ENCODE measurements around the gene NRXN2.

Gene NRXN2

GRCh38 chr11:64604458-64605243 is 118.3 kb downstream of the NRXN2 start:
- Histone ChIP-seq H3K27ac (ENCODE audit: low read length) (no peak overlapping the region), H3K9me3 (replicated peaks; ENCODE audit: insufficient read depth, low read length) (no peaks in the 10 kb centered on the region), H3K79me2 (ENCODE audit: low read length) (no peaks in the 10 kb centered on the region), H3K36me3 (replicated peaks; ENCODE audit: insufficient read depth, low read length) (no peaks in the 10 kb centered on the region), H3K27me3 (replicated peaks; ENCODE audit: insufficient read depth, low read length) (peaks cover 93% of the 10 kb centered on the region), H3K4me1 (ENCODE audit: low read length) (no peaks in the 10 kb centered on the region), H3K4me3 (ENCODE audit: low read length) (no peak overlapping the region), H3K9me2 (replicated peaks; ENCODE audit: insufficient read depth, low read length) (no peaks in the 10 kb centered on the region), H3F3A (ENCODE audit: insufficient read depth, low read length) (no peaks in the 10 kb centered on the region), H2AFZ (ENCODE audit: low read length) (no peak overlapping the region), H3K4me2 (ENCODE audit: low read depth, low read length) (no peak overlapping the region), H4K20me1 (ENCODE audit: insufficient read depth, low read length) (no peaks in the 10 kb centered on the region), H3K9ac (ENCODE audit: low read length) (no peak overlapping the region)
- no peak for DNase-seq
- TF ChIP-seq, protein P1, sequence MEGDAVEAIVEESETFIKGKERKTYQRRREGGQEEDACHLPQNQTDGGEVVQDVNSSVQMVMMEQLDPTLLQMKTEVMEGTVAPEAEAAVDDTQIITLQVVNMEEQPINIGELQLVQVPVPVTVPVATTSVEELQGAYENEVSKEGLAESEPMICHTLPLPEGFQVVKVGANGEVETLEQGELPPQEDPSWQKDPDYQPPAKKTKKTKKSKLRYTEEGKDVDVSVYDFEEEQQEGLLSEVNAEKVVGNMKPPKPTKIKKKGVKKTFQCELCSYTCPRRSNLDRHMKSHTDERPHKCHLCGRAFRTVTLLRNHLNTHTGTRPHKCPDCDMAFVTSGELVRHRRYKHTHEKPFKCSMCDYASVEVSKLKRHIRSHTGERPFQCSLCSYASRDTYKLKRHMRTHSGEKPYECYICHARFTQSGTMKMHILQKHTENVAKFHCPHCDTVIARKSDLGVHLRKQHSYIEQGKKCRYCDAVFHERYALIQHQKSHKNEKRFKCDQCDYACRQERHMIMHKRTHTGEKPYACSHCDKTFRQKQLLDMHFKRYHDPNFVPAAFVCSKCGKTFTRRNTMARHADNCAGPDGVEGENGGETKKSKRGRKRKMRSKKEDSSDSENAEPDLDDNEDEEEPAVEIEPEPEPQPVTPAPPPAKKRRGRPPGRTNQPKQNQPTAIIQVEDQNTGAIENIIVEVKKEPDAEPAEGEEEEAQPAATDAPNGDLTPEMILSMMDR (IDR thresholded peaks at IDR 0.05; ENCODE audit: low read length): no peak
- TF ChIP-seq EZH2phosphoT487 (IDR thresholded peaks at IDR 0.05; ENCODE audit: low read length) (no peak), EZH2 (optimal IDR thresholded peaks at IDR 0.05; ENCODE audit: low read depth, low read length) (no peak)

DNA sequence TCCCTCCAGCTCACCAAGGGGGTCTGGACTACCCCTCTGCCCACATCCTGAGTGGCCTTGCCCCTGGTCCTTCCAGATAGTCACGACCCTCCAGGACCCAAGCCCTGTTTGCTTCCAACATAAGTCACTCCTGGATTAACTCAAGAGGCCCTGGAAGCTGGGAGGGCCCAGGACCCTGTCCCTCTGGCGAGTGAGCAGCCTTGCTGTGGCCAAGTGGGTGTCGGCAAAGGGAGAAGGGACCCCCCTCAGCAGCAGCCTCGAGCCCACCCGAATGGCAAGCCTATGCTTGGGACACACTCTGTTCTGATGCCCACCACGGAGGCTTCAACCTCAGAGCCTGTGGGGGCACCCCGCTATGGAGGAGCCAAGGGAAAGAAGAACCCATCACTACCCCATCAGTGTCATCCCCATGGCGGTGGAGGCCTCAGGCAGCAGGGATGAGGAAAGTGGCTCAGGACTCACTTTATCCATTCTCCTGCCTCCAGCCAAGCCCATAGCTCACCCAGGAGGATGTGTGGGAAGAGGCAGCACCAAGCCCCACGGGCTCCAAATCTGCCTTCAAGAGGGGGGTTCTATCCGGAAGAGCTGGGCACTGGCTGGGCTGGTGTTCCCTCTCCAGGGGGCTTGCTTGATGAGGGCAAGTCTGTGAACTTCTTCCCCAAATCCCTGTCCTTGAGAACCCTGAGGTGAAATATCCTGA is 119.4 kb downstream of the NRXN2 start:
- no peaks in the 10 kb centered on the region for H3K9me3 ChIP-seq (replicated peaks; ENCODE audit: insufficient read depth, low read length)
- no peak overlapping the region for H3K4me2 ChIP-seq (ENCODE audit: low read depth, low read length)
- H2AFZ ChIP-seq (ENCODE audit: low read length): no peak overlapping the region
- no peaks in the 10 kb centered on the region for H3K9me2 ChIP-seq (replicated peaks; ENCODE audit: insufficient read depth, low read length)
- H3F3A ChIP-seq (ENCODE audit: insufficient read depth, low read length): no peaks in the 10 kb centered on the region
- peaks cover 92% of the 10 kb centered on the region for H3K27me3 ChIP-seq (replicated peaks; ENCODE audit: insufficient read depth, low read length)
- no peaks in the 10 kb centered on the region for H3K79me2 ChIP-seq (ENCODE audit: low read length)
- H3K4me1 ChIP-seq (ENCODE audit: low read length): no peaks in the 10 kb centered on the region
- no peak overlapping the region for H3K4me3 ChIP-seq (ENCODE audit: low read length)
- TF ChIP-seq EZH2phosphoT487 (IDR thresholded peaks at IDR 0.05; ENCODE audit: low read length): no peak
- TF ChIP-seq, protein P1 (IDR thresholded peaks at IDR 0.05; ENCODE audit: low read length): no peak
- TF ChIP-seq EZH2 (optimal IDR thresholded peaks at IDR 0.05; ENCODE audit: low read depth, low read length): no peak
- H3K27ac ChIP-seq (ENCODE audit: low read length): no peak overlapping the region
- no peaks in the 10 kb centered on the region for H4K20me1 ChIP-seq (ENCODE audit: insufficient read depth, low read length)
- no peak overlapping the region for H3K9ac ChIP-seq (ENCODE audit: low read length)
- H3K36me3 ChIP-seq (replicated peaks; ENCODE audit: insufficient read depth, low read length): no peaks in the 10 kb centered on the region
- DNase-seq: no peak

DNA sequence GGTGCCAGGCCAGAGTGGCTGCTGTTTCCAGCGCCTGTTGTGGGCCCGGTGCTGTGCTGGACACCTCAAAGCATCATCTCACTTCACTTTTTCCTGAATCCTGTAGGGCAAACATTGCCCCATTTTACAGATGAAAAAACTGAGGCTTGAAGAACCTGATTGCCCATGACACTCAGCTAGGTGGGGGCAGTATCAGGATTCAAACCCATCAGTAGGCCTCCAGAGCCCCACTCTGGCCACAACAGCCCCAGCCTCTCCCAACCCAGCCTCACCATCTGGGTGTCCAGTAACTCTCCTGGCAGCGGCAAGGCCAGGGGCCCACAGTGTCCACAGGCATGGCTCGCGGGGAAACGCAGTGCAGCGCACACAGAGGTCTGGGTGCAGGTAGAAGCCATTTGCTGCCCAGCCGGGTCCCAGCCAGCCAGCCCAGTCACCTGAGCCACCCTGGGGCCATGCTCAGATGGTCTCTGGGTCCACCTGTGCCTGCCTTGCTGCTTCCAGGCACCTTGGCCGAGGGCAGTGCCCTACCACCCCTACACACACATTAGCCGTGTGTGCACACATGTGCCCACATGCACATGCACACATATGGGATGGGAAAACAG is 120.4 kb downstream of the NRXN2 start:
- DNase-seq: no peak
- Histone ChIP-seq H3K4me2 (ENCODE audit: low read depth, low read length) (no peak overlapping the region), H3K9me2 (replicated peaks; ENCODE audit: insufficient read depth, low read length) (no peaks in the 10 kb centered on the region), H3K27me3 (replicated peaks; ENCODE audit: insufficient read depth, low read length) (peaks cover 92% of the 10 kb centered on the region), H3K9me3 (replicated peaks; ENCODE audit: insufficient read depth, low read length) (no peaks in the 10 kb centered on the region), H3K9ac (ENCODE audit: low read length) (no peak overlapping the region), H3F3A (ENCODE audit: insufficient read depth, low read length) (no peaks in the 10 kb centered on the region), H3K4me3 (ENCODE audit: low read length) (no peak overlapping the region), H4K20me1 (ENCODE audit: insufficient read depth, low read length) (no peaks in the 10 kb centered on the region), H3K79me2 (ENCODE audit: low read length) (no peaks in the 10 kb centered on the region), H3K4me1 (ENCODE audit: low read length) (no peaks in the 10 kb centered on the region), H3K36me3 (replicated peaks; ENCODE audit: insufficient read depth, low read length) (no peaks in the 10 kb centered on the region), H2AFZ (ENCODE audit: low read length) (no peak overlapping the region), H3K27ac (ENCODE audit: low read length) (no peak overlapping the region)
- TF ChIP-seq, protein P1 (IDR thresholded peaks at IDR 0.05; ENCODE audit: low read length): no peak
- TF ChIP-seq EZH2phosphoT487 (IDR thresholded peaks at IDR 0.05; ENCODE audit: low read length): no peak
- no peak for TF ChIP-seq EZH2 (optimal IDR thresholded peaks at IDR 0.05; ENCODE audit: low read depth, low read length)

All from MM.1S (cell line).